Body of pancreas (tissue), 4 donors: ENCODE data around the gene SIL1.

Source experiments
- CTCF ChIP-seq, 7 experiments: fragments of 450-650 bp in 4 of 7; fragments of 200-600 bp in 3 of 7; sonication (generic) in 3 of 7; IDR thresholded peaks; one replicate each; pipeline ENCODE4 v1.5.1; 2016 to 2019; ENCODE audit warnings: antibody characterized with exemption in 7 of 7
- POLR2A ChIP-seq, 3 donors: fragments of 450-650 bp; IDR thresholded peaks; one replicate each; pipeline ENCODE4 v1.6.1; 2016; ENCODE audit warnings: antibody characterized with exemption in 3 of 3, mild to moderate bottlenecking in 2 of 3

- no peak for TF ChIP-seq CTCF (IDR thresholded peaks at IDR 0.05)
- no peak for TF ChIP-seq POLR2A (IDR thresholded peaks at IDR 0.05)
Measured at GRCh38 chr5:138942861-138943260, 255.3 kb downstream of the SIL1 start.
